ENCODE measurements around the gene PITRM1.
"Not testable (repeated sequence)": the region's sequence is repeated elsewhere in the genome, so short reads cannot be mapped to it uniquely, and the experiment has no call there.

Gene PITRM1

GRCh38 chr10:3195286-3195685 is 22.7 kb upstream of the PITRM1 start:
- TF ChIP-seq CTCF (IDR thresholded peaks at IDR 0.05; ENCODE audit: control extremely low read depth, extremely low read depth, low read depth, missing control alignments) = no peak
- DNase-seq (ENCODE audit: extremely low spot score) = no peak
- ChIA-PET CTCF (interaction anchor here (1.1 to 4.2 kb wide), 3 partner anchors 26 to 1570 kb away, joined by 3 to 32 read pairs (median 13); no protein-coding TSS in a partner anchor), POLR2A (no interaction called here)

DNA sequence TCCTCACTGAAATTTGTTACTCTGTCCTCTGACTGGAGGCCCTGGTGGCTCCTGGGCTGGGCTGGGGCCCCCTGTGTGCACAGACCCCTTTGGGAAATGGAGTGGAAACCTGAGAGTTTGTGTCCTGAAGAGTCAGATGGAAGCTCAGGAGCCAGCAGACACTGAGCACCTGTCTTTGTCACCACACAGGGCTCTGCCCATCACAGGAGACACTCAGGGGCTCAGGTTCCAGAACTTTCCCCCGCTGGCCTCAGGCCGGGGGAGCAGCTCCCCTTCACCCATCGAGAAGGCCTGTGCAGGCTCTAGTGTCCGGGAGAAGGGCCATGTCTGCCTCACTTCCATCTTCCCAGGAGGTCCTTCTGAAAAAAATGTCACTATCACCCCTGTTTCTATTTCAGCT is 22.3 kb upstream of the PITRM1 start:
- CTCF ChIA-PET = interaction anchor here (1.1 to 4.6 kb wide), 4 partner anchors 15 to 1571 kb away, joined by 3 to 32 read pairs (median 21); no protein-coding TSS in a partner anchor
- TF ChIP-seq CTCF (IDR thresholded peaks at IDR 0.05; ENCODE audit: control extremely low read depth, extremely low read depth, low read depth, missing control alignments) = no peak
- POLR2A ChIA-PET = no interaction called here
- no peak for DNase-seq (ENCODE audit: extremely low spot score)

DNA sequence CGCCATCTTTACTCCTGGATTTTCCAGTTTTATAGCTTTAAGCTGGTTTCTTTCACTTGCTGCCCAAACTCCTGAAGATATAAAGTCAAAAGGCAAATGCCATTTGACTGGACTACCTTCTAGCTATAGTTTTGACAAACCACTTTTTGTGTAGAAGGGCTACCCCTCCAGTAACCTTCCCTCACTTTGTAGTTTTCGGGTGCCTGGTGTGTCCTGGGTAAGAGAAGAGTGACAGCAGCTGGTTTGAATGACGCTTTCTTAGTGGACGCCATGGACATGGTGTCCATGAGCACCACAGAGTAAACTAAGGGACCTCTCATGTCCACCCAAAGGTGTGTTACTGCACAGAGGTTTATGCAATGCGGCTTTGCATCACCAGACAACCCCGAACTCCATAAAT is 21.2 kb upstream of the PITRM1 start:
- POLR2A ChIA-PET = no interaction called here
- TF ChIP-seq CTCF (IDR thresholded peaks at IDR 0.05; ENCODE audit: control extremely low read depth, extremely low read depth, low read depth, missing control alignments) = no peak
- CTCF ChIA-PET = interaction anchor here (0.6 to 4.6 kb wide), 20 partner anchors 9 to 1621 kb away, joined by 3 to 29 read pairs (median 4); partner anchors contain the start of gene PITRM1
- DNase-seq (ENCODE audit: extremely low spot score) = no peak

DNA sequence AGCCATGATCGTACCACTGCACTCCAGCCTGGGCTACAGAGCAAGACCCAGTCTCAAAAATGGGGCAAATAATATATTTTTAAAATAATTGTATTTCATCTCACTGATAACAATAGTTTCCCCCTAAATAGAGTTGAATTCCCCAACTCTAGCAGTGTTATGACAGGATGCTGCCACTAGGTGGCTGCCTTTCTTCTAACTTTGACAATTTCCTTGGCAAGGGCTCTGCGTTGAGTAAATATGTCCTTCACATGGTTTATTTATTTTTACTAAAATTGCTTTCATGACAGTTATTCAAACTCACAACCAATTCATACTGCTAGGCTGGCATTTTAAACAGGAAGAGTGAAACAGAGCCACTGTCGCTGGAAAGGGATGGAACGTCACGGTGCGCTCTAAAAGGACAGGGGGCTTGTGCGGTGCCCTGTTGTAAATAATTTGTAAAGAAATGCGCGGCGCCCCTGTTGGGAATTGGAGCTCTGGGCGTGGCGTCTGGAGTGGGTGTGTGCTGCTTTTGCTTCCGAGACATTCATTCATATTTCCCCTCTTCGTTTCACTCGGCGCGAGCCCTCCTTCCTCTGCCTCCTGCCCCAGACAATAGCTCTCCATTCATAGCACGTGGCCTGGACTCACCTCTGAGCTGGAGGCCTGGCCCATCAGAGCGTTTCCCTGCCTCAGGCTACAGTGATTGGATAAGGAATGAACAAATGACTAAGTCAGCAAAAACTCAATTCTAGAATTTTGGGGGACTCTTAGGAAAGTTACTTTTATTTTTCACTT is 20.5 kb upstream of the PITRM1 start:
- ChIA-PET POLR2A (no interaction called here), CTCF (interaction anchor here (0.6 to 4.6 kb wide), 22 partner anchors 9 to 1622 kb away, joined by 3 to 29 read pairs (median 4); partner anchors contain the start of gene PITRM1)
- DNase-seq (ENCODE audit: extremely low spot score) = peak; percentile 76
- peak; percentile 81 for TF ChIP-seq CTCF (IDR thresholded peaks at IDR 0.05; ENCODE audit: control extremely low read depth, extremely low read depth, low read depth, missing control alignments)

GRCh38 chr10:3190817-3191216 is 18.2 kb upstream of the PITRM1 start:
- ChIA-PET POLR2A (no interaction called here), CTCF (interaction anchor here (4.6 kb wide), 1 partner anchor 11 kb away, joined by 29 read pairs; no protein-coding TSS in a partner anchor)
- TF ChIP-seq CTCF (IDR thresholded peaks at IDR 0.05; ENCODE audit: control extremely low read depth, extremely low read depth, low read depth, missing control alignments) = no peak
- DNase-seq (ENCODE audit: extremely low spot score) = no peak

DNA sequence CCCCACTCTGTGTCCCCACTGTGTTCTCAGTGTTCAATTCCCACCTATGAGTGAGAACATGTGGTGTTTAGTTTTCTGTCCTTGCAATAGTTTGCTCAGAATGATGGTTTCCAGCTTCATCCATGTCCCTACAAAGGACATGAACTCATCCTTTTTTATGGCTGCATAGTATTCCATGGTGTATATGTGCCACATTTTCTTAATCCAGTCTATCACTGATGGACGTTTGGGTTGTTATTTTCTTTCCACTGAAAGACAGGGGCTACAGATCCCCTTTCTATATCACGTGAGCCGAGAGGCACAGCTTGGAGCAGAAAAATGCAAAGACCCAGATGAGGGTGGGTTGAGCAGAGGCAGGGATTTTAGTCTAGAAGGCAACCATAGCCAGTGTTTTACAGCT is 14.6 kb upstream of the PITRM1 start:
- POLR2A ChIA-PET, CTCF ChIA-PET: not testable (repeated sequence)

GRCh38 chr10:3186368-3186767 is 13.8 kb upstream of the PITRM1 start:
- no peak for DNase-seq (ENCODE audit: extremely low spot score)
- TF ChIP-seq CTCF (IDR thresholded peaks at IDR 0.05; ENCODE audit: control extremely low read depth, extremely low read depth, low read depth, missing control alignments) = no peak
- CTCF ChIA-PET = interaction anchor here (0.9 to 1.9 kb wide), 2 partner anchors 10 to 12 kb away, joined by 3 to 5 read pairs; no protein-coding TSS in a partner anchor
- POLR2A ChIA-PET = no interaction called here

More for the DNA sequence above, 14.6 kb upstream of the PITRM1 start:
- DNase-seq (ENCODE audit: extremely low spot score) = not testable (repeated sequence)

Measured in GM10248 (cell line).